ENCODE results near the gene BEX3.
"Not testable (repeated sequence)": the region's sequence is repeated elsewhere in the genome, so short reads cannot be mapped to it uniquely, and the experiment has no call there.

BEX3 gene

DNA sequence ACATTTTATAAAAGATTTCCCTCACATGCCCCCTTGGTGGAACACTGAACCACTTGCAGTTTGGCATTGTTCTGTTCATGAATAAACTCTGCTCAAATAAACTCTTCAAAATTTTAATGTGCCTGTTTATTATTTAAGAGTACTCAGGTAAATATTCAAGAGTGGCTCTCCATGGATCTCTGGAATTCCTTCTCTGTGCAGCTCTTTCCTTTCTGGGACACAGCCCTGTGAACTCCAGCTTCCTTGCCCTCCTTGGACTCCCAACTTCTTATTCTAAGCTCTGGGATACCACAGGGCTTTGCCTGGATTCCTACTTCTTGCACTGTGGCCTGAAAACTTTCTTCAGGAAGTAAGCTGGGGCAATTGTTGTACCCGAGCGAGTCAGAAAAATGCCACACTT lies 8.3 kb downstream of the BEX3 start:
- DNase-seq = no peak

DNA sequence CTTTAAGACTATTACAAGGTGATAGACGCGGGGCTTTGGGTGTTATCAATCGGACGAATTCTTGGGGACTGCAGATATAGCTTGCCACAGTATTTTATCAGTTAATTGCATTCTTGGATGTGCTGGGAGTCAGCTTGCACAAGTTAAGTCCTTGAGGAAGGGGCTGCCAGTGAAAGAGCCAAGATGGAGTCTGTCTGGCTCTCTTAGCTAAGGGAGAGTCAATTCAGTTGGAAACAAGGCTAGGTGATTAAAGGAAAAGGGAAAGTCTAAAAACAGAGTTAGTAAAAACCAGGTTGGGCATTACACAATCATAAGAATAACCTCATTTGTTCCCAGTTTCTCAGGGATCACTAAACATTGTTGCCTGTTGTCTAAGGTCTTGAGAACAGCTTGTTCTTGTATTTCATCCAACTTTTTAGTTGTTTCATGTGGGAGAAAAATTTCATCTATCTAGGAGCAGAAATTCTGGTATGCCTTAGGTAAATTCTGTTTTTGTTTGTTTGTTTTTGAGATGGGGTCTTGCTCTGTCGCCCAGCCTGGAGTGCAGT lies 9.0 kb downstream of the BEX3 start:
- DNase-seq = not testable (repeated sequence)

DNA sequence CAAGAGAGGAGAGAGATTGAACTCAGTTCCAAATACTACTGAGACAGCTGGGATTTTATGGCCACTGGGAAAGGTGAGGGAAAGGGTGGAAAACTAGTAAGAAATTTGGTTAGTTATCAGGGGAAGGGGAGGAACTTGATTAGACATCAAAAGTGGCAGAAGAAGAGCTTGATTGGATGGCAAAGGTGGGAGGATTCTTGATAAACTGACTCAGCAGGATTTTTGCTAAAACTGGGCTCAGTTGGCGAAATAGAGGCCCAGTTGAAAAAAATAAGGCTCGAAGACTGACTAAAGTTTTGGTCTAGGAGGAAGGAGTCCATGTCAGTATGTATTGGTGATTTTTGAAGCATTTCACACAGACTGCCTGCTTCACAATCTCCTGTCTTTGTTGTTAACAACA lies 10.0 kb downstream of the BEX3 start:
- DNase-seq = no peak

DNA sequence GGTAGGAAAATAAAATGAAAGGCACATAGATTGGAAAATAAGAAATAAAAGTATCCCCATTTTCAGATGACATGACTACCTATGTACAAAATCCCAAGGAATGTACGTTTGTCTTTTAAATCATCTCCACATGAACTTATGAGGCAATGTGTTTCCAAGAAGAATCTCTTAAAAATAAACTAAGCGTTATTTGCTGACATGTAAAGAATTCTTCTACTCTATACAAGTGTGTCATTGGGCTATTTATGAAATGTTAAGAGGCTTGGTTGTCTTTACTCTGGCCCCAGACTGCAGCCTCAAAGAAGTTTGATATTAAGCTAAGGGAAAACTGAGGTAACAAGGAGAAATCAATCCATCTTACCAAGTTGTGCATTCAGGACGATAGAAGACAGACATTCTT lies 17.1 kb downstream of the BEX3 start:
- no peak for DNase-seq

DNA sequence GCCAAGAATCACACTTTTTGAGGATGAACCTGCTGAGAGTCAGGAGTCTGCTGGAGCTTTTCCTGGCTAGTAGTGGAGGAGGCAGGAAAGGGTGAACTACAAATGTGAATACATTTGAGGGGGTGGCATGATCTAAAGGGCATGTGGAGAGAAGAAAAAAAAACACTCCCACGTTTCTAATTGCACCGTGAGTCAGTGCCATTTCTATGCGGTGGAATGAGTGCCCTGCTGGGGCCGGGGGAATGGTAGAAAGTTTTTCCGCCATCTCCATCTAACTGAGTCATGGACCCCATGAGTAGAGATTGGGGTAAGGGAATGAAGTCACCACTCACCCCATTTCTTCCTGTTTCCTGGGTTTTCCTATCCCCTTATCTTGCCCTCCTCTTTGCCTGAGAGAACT lies 19.8 kb downstream of the BEX3 start:
- no peak for DNase-seq

DNA sequence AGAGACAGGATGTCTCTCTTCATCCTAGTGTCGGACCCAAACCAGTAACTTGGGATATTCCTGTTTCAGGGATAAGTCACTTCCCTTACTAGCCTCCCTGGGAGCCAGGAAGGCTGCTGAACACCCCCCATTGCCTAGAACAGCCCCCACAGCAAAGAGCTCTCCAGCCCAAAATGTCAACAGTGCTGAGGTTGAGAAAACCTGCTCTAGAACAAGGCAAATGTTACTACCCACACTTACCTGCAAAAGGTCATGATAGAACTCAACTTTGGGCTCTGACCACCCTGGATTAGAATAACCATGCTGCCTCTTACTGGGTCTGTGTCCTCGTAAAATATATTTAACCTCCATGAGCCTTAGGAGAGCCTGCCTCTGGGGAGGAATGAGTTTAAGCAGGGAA lies 20.3 kb downstream of the BEX3 start:
- no peak for DNase-seq

DNA sequence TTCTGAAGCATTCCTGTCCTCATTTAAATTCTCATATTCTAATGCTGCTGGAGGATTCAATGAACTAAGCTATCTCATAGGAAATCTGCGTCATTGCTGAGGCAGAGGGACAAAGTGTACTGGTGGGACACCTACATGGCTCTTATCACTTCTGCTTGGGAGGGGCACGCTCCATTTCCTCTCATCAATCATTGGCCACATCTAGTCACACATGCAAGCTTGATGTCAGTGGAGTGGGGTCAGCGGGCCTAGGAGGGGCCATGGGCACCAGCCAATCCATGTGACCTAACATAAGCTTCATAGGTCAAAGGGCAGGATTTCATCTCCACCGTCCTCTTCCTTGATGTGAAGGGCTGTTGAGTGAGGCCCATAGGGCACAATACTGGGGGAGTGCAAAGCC lies 21.4 kb downstream of the BEX3 start:
- no peak for DNase-seq

DNA sequence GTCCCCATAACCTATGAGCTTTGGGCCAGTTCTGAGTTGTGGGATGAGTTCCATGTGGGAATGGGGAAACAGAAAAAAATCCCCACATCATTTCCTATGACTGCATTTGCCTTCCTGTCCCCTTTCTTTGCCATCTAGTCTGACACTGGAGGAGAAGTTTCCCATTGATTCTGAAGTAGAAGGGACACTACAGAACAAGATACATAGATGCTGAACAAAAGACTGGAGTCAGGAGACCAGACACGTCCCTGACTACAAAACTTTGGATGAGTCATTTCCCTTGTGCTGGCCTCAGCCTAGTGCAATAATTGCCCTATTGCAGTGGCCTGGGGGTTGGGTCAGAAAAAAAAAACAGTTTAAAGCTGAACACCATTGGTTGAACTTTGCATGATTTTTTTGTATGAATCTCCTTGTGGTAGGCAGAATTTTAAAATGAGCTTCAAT lies 22.1 kb downstream of the BEX3 start:
- DNase-seq = no peak

DNA sequence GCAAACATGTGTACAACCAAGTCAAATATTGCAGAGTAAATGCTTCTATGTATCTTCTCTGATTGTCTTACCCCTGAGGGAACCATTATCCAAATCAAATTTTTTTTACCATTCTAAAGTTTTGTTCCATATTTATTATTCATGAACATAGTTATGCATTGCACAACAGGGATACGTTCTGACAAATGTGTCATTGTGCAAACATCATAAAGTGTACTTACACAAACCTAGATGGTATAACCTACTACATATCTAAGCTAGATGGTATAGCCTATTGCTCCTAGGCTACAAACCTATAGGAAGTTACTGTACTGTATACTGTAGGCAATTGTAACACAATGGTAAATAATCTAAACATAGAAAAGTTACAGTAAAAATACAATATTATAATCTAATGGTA lies 23.4 kb downstream of the BEX3 start:
- DNase-seq = no peak

DNA sequence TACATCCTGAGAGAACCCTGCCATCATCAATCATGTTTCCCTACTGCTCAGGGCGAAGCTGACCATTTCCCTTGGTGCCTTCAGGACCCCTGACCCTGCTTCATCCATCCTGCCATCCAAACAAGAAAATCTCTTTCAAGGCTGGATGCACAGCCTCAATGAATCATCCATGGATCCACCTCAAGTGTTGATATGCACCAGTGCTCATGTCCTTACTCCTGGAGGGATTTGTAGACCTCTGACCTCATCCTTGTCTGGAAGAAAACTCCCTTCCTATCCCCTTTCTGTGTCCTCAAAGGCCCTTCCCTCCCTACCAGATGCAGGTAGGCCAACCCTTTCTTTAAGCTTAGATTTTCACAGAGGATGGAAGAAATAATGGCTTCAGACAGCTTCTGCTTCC lies 24.6 kb downstream of the BEX3 start:
- DNase-seq = no peak

DNA sequence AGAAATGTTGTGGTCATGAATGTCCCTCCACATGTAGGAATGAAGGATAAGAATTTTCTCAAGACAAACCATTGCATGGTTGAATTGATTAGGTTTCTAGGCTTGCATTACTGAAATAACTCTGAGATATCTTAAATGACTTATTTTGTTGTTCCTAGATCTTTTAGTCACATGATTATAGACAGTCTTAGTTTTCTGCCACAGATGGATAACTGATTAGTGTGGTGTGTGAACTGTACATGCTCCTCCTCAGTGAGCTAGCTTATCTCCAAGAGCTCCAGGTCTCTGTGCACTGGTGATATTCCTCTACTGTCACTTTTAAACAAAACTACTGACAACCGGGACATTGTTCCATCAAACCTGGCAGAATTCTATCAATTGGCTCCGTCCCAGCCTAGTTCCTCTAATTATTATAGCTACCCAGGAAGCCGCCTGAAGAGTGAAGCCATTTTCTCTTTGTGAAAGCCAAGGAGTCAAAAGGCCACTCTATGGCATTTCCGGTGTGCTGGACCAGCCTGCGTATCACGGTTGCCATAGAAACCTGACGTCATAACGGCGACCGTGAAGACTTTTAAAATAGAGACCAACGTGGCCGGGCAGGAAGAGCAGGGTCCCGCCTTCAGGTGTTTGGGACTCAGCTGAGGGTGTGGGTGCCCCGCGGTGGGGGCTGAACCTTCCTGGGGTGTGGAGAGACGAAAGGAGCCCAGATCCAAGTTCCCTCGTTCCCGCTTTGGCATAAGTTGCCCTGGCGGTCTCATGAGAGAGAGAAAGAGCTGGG lies 28.1 kb downstream of the BEX3 start:
- peak; percentile 29 for DNase-seq

DNA sequence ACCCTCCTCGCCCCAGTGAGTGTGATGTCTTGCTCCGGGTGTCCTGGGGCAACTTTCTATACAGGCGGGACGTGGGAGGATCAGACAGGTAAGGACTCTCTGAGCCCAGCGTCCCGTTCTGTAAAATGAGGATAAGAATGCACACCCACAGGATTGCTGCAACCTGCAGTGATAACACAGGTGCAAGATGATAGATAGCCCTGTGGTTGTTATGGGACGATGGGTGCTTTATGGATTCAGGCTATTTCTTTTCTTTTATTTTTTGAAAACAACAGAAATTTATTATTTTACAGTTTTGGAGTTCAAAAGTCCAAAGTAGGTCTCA lies 28.6 kb downstream of the BEX3 start:
- DNase-seq = no peak

DNA sequence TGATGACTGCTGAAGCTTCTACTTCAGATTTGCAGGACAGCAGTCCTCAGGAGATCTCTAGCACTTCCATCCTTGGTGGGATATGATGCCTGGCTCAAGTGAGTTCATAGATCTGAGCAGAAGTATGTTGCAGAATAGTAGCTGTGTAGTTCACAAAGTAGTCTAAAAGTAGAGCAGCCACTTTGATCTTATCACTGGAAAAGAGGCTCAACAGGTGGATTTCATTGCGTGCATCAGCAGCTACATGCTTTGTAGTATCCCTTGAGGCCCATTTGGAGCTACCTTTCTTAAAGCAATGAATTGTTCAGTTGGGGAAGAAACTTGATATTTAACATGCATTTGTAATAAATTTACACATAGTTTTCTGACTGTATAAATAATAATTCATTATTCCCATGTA lies 29.9 kb downstream of the BEX3 start:
- DNase-seq = no peak

DNA sequence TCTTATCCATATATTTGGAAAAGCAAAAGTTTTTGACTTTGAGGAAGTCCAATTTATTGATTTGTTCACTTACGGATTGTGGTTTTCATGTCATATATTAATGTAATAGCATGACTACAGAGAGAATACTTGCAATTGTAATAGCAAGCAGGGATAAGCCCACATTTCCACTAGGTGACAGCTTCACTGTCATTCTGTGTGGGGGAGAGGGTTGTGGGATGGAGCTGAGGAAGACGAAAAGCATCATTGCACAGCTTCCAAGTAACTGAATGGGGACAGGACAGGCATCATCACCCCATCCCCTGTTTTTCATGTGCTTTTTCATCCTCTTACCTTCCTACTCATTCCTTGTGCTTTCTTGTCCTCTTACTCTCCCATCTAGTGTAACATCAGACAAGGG lies 31.4 kb downstream of the BEX3 start:
- no peak for DNase-seq

DNA sequence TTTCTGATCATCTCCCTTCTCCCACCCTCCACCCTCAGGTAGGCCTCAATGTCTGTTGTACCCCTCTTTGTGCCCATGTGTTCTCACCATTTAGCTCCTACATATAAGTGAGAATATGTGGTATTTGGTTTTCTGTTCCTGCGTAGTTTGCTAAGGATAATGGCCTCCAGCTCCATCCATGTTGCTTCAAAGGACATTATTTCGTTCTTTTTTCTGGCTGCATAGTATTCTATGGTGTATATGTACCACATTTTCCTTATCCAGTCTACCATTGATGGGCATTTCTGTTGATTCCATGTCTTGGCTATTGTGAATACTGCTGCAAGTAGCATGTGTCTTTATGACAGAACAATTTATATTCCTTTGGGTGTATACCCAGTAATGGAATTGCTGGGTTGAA lies 35.4 kb downstream of the BEX3 start:
- not testable (repeated sequence) for DNase-seq

DNA sequence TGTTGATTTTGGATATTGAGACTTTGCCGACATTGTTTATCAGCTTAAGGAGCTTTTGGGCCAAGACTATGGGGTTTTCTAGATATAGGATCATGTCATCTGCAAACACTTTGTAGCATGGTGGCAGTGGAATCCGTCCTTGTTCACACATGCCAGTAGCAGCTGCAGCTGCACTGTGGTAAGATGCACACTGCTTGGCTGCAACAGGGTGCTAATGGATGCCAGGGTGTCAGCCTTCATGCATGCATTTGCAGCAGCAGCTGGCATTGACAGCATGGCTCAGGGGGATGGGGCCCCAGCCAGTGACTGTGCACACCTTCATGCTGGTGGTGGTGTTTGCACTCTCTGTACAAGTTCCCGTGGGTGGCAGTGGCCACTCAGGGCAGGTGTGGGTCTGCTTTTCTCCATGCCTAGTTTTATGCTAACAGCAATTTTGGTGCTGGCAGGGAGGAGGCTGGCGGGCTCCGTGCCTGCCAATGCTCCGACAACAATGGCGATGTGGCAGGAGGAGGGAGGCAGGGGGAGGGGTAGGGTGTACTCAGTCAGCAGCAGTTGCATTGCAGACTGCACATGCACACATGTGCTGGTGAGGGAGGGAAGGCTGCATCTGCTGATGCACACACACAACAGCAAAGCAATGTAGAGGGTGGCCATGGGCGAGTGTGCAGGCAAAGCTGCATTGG lies 37.5 kb downstream of the BEX3 start:
- no peak for DNase-seq

DNA sequence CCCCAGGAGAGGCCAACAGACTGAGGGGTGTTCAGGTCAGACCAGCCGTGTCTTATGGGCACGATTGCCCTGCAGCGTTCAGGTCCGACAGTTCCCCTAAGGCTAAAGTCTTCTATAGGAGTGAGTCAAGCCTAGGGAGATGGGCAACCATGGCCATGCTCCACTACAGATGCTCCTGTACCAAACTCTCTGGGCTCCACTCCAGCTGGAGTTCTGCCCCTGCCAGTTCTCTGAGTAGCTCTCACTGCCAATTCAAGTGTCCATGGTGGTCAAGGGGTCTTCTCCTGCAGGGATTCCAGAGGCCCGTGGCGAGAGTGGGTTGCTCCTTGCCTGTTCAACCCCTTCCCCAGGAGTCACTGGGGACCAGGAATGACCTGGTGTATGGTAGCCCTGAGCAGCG lies 38.2 kb downstream of the BEX3 start:
- DNase-seq = no peak

DNA sequence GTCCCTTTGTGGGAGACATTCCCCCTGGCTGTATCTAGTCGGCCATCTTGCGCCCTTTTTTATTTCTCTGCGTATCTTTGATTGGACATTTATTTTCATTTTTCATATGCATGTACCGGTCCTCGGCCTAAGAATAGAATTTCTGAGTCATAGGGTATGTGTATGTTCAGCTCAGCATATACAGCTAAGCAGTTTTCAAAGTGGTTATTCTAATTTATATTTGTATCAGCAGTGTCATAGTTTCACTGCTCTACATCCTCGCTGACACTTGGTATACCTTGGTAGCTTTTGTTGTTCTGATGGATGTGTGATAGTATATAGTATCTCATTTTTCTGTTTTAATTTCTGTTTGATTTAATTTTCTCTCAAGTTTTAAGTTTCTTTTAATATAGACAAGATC lies 38.7 kb downstream of the BEX3 start:
- no peak for DNase-seq

DNA sequence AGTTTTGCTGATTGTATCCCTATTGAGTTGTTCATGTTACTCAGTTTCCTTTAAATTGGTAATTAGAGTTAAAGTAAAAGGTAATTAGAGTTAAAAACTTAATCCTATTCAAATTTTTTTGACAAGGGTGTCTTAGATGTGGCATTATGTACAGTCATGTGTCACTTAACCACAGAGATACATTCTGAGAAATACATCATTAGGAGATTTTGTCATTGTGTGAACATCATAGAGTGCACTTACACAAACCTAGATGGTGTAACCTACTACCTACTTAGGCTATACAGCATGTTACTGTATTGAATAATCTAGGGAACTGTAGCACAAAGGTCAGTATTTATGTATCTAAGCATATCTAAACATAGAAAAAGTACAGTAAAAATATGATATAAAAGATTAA lies 39.2 kb downstream of the BEX3 start:
- DNase-seq = no peak

DNA sequence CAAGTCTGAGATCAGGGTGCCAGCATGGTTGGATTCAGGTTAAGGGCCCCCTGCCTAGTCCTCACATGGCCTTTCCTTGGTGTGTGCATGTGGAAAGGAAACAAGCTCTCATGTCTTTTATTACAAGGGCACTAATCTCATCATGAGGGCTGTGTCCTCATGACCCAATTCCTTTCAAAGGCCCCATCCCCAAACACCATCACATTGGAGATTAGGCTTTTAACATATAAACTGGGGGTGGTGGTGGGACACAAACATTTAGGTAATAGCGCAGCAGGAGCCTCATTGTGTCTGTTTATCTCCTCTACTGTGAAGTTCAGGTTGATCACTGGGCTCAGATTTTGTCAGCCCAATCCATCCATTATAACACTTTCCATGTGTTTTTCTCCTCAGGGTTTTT lies 41.0 kb downstream of the BEX3 start:
- DNase-seq = no peak

DNA sequence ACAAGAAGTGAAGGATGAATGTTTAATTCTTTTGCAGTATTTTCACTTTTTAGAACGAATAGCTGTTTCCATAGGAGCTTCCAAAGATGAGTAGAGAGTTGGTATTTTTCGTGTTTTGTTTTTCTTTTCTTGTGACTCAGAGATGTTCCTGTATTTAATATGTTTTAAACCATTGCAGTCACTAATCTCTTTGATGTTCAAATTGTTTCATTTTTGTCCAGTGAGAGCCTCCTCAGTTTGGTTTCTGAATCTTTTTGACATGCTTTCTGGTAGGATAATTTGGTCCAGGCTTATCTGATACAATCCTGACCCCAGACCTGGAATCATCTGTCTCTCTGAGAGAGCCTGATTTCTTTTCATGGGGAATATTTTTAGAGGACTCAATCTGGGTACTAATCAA lies 41.6 kb downstream of the BEX3 start:
- no peak for DNase-seq

DNA sequence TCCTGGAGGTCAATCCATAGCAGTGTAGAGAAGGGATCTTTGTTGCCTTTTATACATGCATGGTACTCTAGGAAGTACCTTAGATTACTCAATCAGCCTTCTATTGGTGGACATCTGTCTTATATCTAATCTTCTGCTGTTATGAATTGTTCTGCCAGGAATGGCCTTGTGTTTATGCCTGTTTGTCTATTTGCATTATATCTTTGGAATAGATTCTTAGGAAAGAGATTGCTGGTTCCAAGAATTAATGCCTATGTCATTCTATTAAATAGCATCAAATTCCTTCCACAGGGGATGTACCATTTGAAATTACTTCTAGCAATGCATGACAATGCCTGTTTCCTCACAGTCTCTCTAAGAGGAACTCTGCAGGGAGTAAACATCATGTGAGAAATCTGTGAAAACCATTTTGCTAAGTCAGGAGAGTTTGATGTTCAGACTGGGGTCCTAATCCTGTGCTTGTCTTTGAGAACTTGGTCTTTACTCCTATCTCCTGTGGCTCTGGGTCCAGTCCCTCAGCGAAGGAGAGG lies 42.5 kb downstream of the BEX3 start:
- no peak for DNase-seq

DNA sequence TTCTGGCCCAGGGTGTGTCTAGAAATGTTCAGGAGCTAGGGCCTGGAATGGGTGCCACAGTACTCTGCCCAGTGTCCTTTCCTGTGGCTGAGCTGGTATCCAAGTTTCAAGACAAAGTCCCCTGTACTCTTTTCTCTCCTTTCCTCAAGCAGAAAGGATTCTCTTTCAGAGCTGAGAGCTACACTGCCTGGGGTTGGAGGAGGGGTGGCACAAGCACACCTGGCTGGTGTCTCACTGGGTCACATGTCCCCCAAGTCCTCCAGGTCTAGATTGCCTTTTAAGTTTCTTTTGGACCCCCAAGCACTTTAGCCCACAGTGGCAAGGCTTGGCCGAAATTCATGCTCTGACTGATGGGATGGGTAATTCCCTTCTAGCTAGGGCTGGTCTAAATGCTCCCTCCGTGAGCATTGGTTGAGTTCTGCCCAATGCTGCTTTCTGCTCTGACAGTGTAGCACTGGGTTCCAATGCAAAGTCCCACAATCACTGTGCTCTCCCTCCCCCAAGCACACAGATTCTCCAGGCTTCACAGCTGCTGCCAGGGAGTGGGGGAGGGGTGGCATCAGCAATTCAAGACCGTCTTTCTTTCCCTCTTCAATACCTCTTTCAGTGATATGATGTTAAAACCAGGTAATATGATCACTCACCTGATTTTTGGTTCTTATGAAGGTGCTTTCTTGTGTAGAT lies 47.8 kb downstream of the BEX3 start:
- DNase-seq = no peak

Data from COR-L47 (cell line).